Right lobe of liver (tissue), 6 donors: Measurements from ENCODE around the gene DDX51. TPM values are rescaled to one million over a fixed set of nuclear protein-coding genes. Genes with fewer than 3 reads are reported as not detected.

Experiments
- ATAC-seq, 4 donors: fragments of 200-7000 bp; cut with Tn5 transposase; one replicate each; pipeline ENCODE4 v1.9.1; 2020; ENCODE audit warnings: mild to moderate bottlenecking in 4 of 4, moderate library complexity in 4 of 4
- DNase-seq, 3 donors: peaks; one replicate each; pipeline ENCODE4 v3.0.0-alpha.2; 2020
- H3K27ac ChIP-seq, 3 donors: fragments of 200-600 bp; one replicate each; pipeline ENCODE4 v1.8.0; 2022
- H3K27me3 ChIP-seq, 2 donors: fragments of 200-600 bp; one replicate each; pipeline ENCODE4 v1.8.0; 2022
- H3K36me3 ChIP-seq, 4 donors: fragments of 200-600 bp; sonication (generic) in 1 of 4; one replicate each; pipeline versions ENCODE4 v1.5.1 to v1.8.0; 2017 to 2022; ENCODE audit warnings: control low read depth in 1 of 4
- H3K4me1 ChIP-seq, 4 donors: fragments of 200-600 bp; sonication (generic) in 1 of 4; one replicate each; pipeline versions ENCODE4 v1.5.1 to v1.8.0; 2017 to 2022; ENCODE audit warnings: control low read depth in 1 of 4
- H3K4me3 ChIP-seq, 3 donors: fragments of 200-600 bp; one replicate each; pipeline ENCODE4 v1.8.0; 2022
- H3K9me3 ChIP-seq, 4 donors: fragments of 200-600 bp; sonication (generic) in 1 of 4; one replicate each; pipeline versions ENCODE4 v1.5.1 to v1.8.0; 2017 to 2022; ENCODE audit warnings: control low read depth in 1 of 4
- CTCF ChIP-seq, 4 donors: fragments of 200-600 bp in 3 of 4; fragments of 450-650 bp in 1 of 4; IDR thresholded peaks; one replicate each; pipeline versions ENCODE4 v1.5.1 to v1.8.0; 2016 to 2022; ENCODE audit warnings: antibody characterized with exemption in 4 of 4, mild to moderate bottlenecking in 2 of 4
- POLR2A ChIP-seq: fragments of 450-650 bp; IDR thresholded peaks from one replicate; pipeline ENCODE4 v1.6.1; 2017; ENCODE audit warnings: antibody characterized with exemption, mild to moderate bottlenecking
- WGBS: methylation state at CpG from one replicate; pipeline ENCODE4 v1.1.6; 2018; ENCODE audit warnings: low coverage, low lambda C conversion rate; ENCODE audit not compliant: insufficient coverage; ENCODE audit errors: missing lambda C conversion rate; 5-methylcytosine and 5-hydroxymethylcytosine counted together
- intact Hi-C, 2 donors: fragments of 100-400 bp; cut with DNase I; formaldehyde crosslinking; loops; one replicate each; pipeline versions ENCODE4 v1.11.2 to v1.14.1; 2022
- total RNA-seq, 6 experiments: library from RNA; depleted of rRNA in 2 of 6; stranded (reverse); fragments of >200 nt in 2 of 6; fragmentation: NEBNext Ultra II Directional in 3 of 6; extraction: Animal tissue kit (Norgen Biotek cat#: 25700) in 3 of 6; gene quantifications; one replicate each; pipeline versions ENCODE4 v1.1.0 to v1.2.4, GENCODE V29; 2016 to 2023
- donor health status: DM: no; HTN: yes; CAD: no.
- donor health status: DM: no; HTN: no; CAD: no.
- donor health status: DM: no; HTN: no; CAD: no.
- donor health status: DM: no; HTN: yes; CAD: no.
- donor health status: DM: no; HTN: yes; CAD: no.

Gene DDX51
- total RNA-seq, 6 experiments from 2014 or later: 4.2 to 9.0 (median 5.2) TPM

- no peak overlapping the region for H3K27ac ChIP-seq
- intact Hi-C loops: no loop called here
- 96% methylated on average over 6 of the region's 6 CpGs for WGBS
- H3K4me1 ChIP-seq: peaks cover 0 to 4% (median 0%) of the 10 kb centered on the region in 4 donors
- ATAC-seq (no peak), DNase-seq (no peak)
- H3K27me3 ChIP-seq: no peaks in the 10 kb centered on the region
- no peaks in the 10 kb centered on the region for H3K36me3 ChIP-seq
- no peak overlapping the region for H3K4me3 ChIP-seq
- no peaks in the 10 kb centered on the region for H3K9me3 ChIP-seq
- TF ChIP-seq CTCF (IDR thresholded peaks at IDR 0.05) (no peak), POLR2A (no peak)
Measured at GRCh38 chr12:132165584-132165983, 21.5 kb upstream of the DDX51 start.

GRCh38 chr12:132164426-132164825, 20.3 kb upstream of the DDX51 start:
- Histone ChIP-seq H3K9me3 (no peaks in the 10 kb centered on the region), H3K36me3 (no peaks in the 10 kb centered on the region), H3K4me3 (no peak overlapping the region), H3K27me3 (no peaks in the 10 kb centered on the region), H3K4me1 (peaks cover 0 to 4% (median 0%) of the 10 kb centered on the region in 4 donors), H3K27ac (no peak overlapping the region)
- ATAC-seq (no peak), DNase-seq (no peak)
- intact Hi-C loops: no loop called here
- WGBS: 78% methylated on average over 7 of the region's 7 CpGs
- TF ChIP-seq CTCF (IDR thresholded peaks at IDR 0.05) (no peak), POLR2A (no peak)

- no peak overlapping the region for H3K4me3 ChIP-seq
- no peaks in the 10 kb centered on the region for H3K9me3 ChIP-seq
- no peak for DNase-seq
- no peaks in the 10 kb centered on the region for H3K36me3 ChIP-seq
- peaks cover 0 to 4% (median 0%) of the 10 kb centered on the region in 4 donors for H3K4me1 ChIP-seq
- ATAC-seq: no peak
- intact Hi-C loops: no loop called here
- 42% methylated on average over 3 of the region's 11 CpGs for WGBS
- TF ChIP-seq POLR2A (no peak), CTCF (IDR thresholded peaks at IDR 0.05) (no peak)
- no peak overlapping the region for H3K27ac ChIP-seq
- H3K27me3 ChIP-seq: no peaks in the 10 kb centered on the region
Measured at GRCh38 chr12:132163911-132164288, 19.8 kb upstream of the DDX51 start.

- no peak overlapping the region for H3K4me3 ChIP-seq
Measured at GRCh38 chr12:132163041-132163910, 19.2 kb upstream of the DDX51 start.

More at GRCh38 chr12:132163041-132163910, 19.2 kb upstream of the DDX51 start:
- ATAC-seq (peak; percentile 4 to 31 (median 28)), DNase-seq (peak in 2 of 3 donors; percentile 23 to 48)
- no peaks in the 10 kb centered on the region for H3K27me3 ChIP-seq
- peak overlapping the region in 1 of 3 donors; percentile 25 for H3K27ac ChIP-seq
- 40% methylated on average over 17 of the region's 26 CpGs for WGBS
- no peak for TF ChIP-seq CTCF (IDR thresholded peaks at IDR 0.05)
- no peak for TF ChIP-seq POLR2A
- no peaks in the 10 kb centered on the region for H3K36me3 ChIP-seq
- peaks cover 0 to 4% (median 0%) of the 10 kb centered on the region in 4 donors for H3K4me1 ChIP-seq
- intact Hi-C loops: no loop called here
- no peaks in the 10 kb centered on the region for H3K9me3 ChIP-seq
